Measurements from ENCODE around the gene LGALSL. TPM values are rescaled to one million over a fixed set of nuclear protein-coding genes. Genes with fewer than 3 reads are reported as not detected.

LGALSL gene
- total and polyA plus RNA-seq, 2 of the 13 experiments (the other 11 are each of a cell fraction or from before 2014, with no cell fraction given): 15.4 to 20.0 TPM

GRCh38 chr2:64474636-64475035 lies 20.7 kb downstream of the LGALSL start:
- FAIRE-seq (no peak), ATAC-seq (no peak), DNase-seq (ENCODE audit: low spot score) (no peak)
- no peaks in the 10 kb centered on the region for H3K36me3 ChIP-seq (replicated peaks in 1 of 2; ENCODE audit: control insufficient read depth in 1 of 2, insufficient read depth in 2 of 2, low read length in 2 of 2)
- intact Hi-C loops (cut with micrococcal nuclease; ENCODE audit: unreplicated experiment): no loop called here
- H3K27ac ChIP-seq (ENCODE audit: extremely low read length, insufficient read depth, low read length): no peak overlapping the region
- no peaks in the 10 kb centered on the region for H3K79me2 ChIP-seq (ENCODE audit: insufficient read depth, low read length)
- no peak overlapping the region for H3K4me2 ChIP-seq (ENCODE audit: low read depth, low read length)
- H3K4me3 ChIP-seq (replicated peaks in 1 of 3; ENCODE audit: insufficient read depth in 1 of 3, low read depth in 2 of 3, low read length in 3 of 3): no peak overlapping the region
- no peaks in the 10 kb centered on the region for H4K20me1 ChIP-seq (ENCODE audit: insufficient read depth, low read length)
- H3K9me3 ChIP-seq (ENCODE audit: low read length): no peaks in the 10 kb centered on the region
- BruUV-seq (replicated peaks): no TSS peak
- in situ Hi-C loops (cut with HindIII; ENCODE audit: extremely low pct_ligation_motif_present, low pct_unique_long_range_greater_than_20kb): no loop called here
- H3K4me1 ChIP-seq (ENCODE audit: insufficient read depth, low read length): peaks cover 16% of the 10 kb centered on the region
- no peak overlapping the region for H2AFZ ChIP-seq (ENCODE audit: low read length)
- CTCF ChIA-PET (ENCODE audit: low intra/inter-chr PET ratio, low total read pairs): no interaction called here
- H3K27me3 ChIP-seq (ENCODE audit: control insufficient read depth in 1 of 2, insufficient read depth in 2 of 2, low read length in 2 of 2): peaks cover 0 to 13% of the 10 kb centered on the region in 2 experiments; a peak in 3 of 5 replicates
- WGBS (ENCODE audit: low lambda C conversion rate): 92% methylated on average over 1 of the region's 1 CpG
- H3K9ac ChIP-seq (ENCODE audit: insufficient read depth, low read depth, low read length): no peak overlapping the region
- TF ChIP-seq NFATC3 (CRISPR knock-in tag; IDR thresholded peaks at IDR 0.05) (no peak), SAP130 (CRISPR knock-in tag; IDR thresholded peaks at IDR 0.05; ENCODE audit: low read depth) (no peak), EZH2 (conservative IDR thresholded peaks at IDR 0.05; ENCODE audit: low read depth, low read length) (no peak), KDM5A (IDR thresholded peaks at IDR 0.05; ENCODE audit: borderline replicate concordance, low read length) (no peak), RELA (CRISPR knock-in tag; IDR thresholded peaks at IDR 0.05) (no peak), ZNF775 (CRISPR knock-in tag; IDR thresholded peaks at IDR 0.05; ENCODE audit: borderline replicate concordance) (no peak), FOXK2 (IDR thresholded peaks at IDR 0.05) (no peak), PHF20 (CRISPR knock-in tag; IDR thresholded peaks at IDR 0.05) (no peak), ZNF451 (CRISPR knock-in tag; IDR thresholded peaks at IDR 0.05) (no peak), CBX5 (CRISPR knock-in tag; IDR thresholded peaks at IDR 0.05; ENCODE audit: borderline replicate concordance) (no peak), CERS6 (CRISPR knock-in tag; IDR thresholded peaks at IDR 0.05) (no peak), ATF7-NPFF (CRISPR knock-in tag; IDR thresholded peaks at IDR 0.05; ENCODE audit: low read depth) (no peak), U2AF2 (IDR thresholded peaks at IDR 0.05; ENCODE audit: low read depth, low read length) (no peak), HOXA3 (CRISPR knock-in tag; IDR thresholded peaks at IDR 0.05) (no peak)
- POLR2A ChIA-PET: no interaction called here
